GM20431 (cell line): ENCODE measurements around the gene FOXO1.

Experiments
- in situ Hi-C: fragments of 300-500 bp; cut with MseI, MboI; formaldehyde crosslinking; loops from one replicate; pipeline ENCODE4 v1.15.0; 2020; ENCODE audit warnings: low sequenced_read_pairs; ENCODE audit not compliant: unreplicated experiment

The FOXO1 gene

GRCh38 chr13:40586886-40587565, 79.4 kb downstream of the FOXO1 start:
- in situ Hi-C loops = no loop called here

- in situ Hi-C loops = no loop called here
Observed at GRCh38 chr13:40585911-40586471, 80.5 kb downstream of the FOXO1 start.

- in situ Hi-C loops = no loop called here
Observed at GRCh38 chr13:40583738-40584137, 82.7 kb downstream of the FOXO1 start.

GRCh38 chr13:40582531-40582930, 83.9 kb downstream of the FOXO1 start:
- in situ Hi-C loops = no loop called here

- in situ Hi-C loops = no loop called here
Observed at GRCh38 chr13:40581277-40581579, 85.2 kb downstream of the FOXO1 start.

- in situ Hi-C loops = no loop called here
Observed at GRCh38 chr13:40580566-40581276, 85.7 kb downstream of the FOXO1 start.

- in situ Hi-C loops = no loop called here
Observed at GRCh38 chr13:40579535-40579934, 86.9 kb downstream of the FOXO1 start.

- in situ Hi-C loops = no loop called here
Observed at GRCh38 chr13:40578055-40578454, 88.4 kb downstream of the FOXO1 start.

- in situ Hi-C loops = no loop called here
Observed at GRCh38 chr13:40576369-40576768, 90.1 kb downstream of the FOXO1 start.

- in situ Hi-C loops = no loop called here
Observed at GRCh38 chr13:40572961-40573360, 93.5 kb downstream of the FOXO1 start.

- in situ Hi-C loops = no loop called here
Observed at GRCh38 chr13:40571338-40571963, 95.0 kb downstream of the FOXO1 start.

- in situ Hi-C loops = no loop called here
Observed at GRCh38 chr13:40570930-40571329, 95.5 kb downstream of the FOXO1 start.

- in situ Hi-C loops = no loop called here
Observed at GRCh38 chr13:40569024-40569350, 97.5 kb downstream of the FOXO1 start.

GRCh38 chr13:40568246-40569023, 98.0 kb downstream of the FOXO1 start:
- in situ Hi-C loops = no loop called here

GRCh38 chr13:40566811-40567210, 99.6 kb downstream of the FOXO1 start:
- in situ Hi-C loops = no loop called here

GRCh38 chr13:40565282-40566148, 100.9 kb downstream of the FOXO1 start:
- in situ Hi-C loops = no loop called here

GRCh38 chr13:40564342-40565001, 102.0 kb downstream of the FOXO1 start:
- in situ Hi-C loops = no loop called here

- in situ Hi-C loops = no loop called here
Observed at GRCh38 chr13:40563350-40564125, 102.9 kb downstream of the FOXO1 start.
